ENCODE results near the gene C22orf31.
"Not testable (repeated sequence)": the region's sequence is repeated elsewhere in the genome, so short reads cannot be mapped to it uniquely, and the experiment has no call there.

Gene C22orf31

GRCh38 chr22:29055192-29055830 is 6.3 kb downstream of the C22orf31 start:
- no peak for DNase-seq (ENCODE audit: low read depth in 2 of 2)

- no peak for DNase-seq (ENCODE audit: low read depth in 2 of 2)
These were observed 7.3 kb downstream of the C22orf31 start for GRCh38 chr22:29054251-29054767.

- DNase-seq (ENCODE audit: low read depth in 2 of 2) = no peak
These were observed 8.5 kb downstream of the C22orf31 start for GRCh38 chr22:29053048-29053702.

- DNase-seq (ENCODE audit: low read depth in 2 of 2) = no peak
These were observed 11.2 kb downstream of the C22orf31 start for GRCh38 chr22:29050457-29050856.

- no peak for DNase-seq (ENCODE audit: low read depth in 2 of 2)
These were observed 11.9 kb downstream of the C22orf31 start for GRCh38 chr22:29049655-29050263.

GRCh38 chr22:29048822-29049654 is 12.6 kb downstream of the C22orf31 start:
- no peak for DNase-seq (ENCODE audit: low read depth in 2 of 2)

- DNase-seq (ENCODE audit: low read depth in 2 of 2) = peak in 1 of 2 experiments; percentile 37
These were observed 16.9 kb downstream of the C22orf31 start for GRCh38 chr22:29044657-29045176.

- DNase-seq (ENCODE audit: low read depth in 2 of 2) = peak in 1 of 2 experiments; percentile 40
These were observed 17.6 kb downstream of the C22orf31 start for GRCh38 chr22:29043906-29044575.

GRCh38 chr22:29041408-29041807 is 20.2 kb downstream of the C22orf31 start:
- peak in 1 of 2 experiments; percentile 25 for DNase-seq (ENCODE audit: low read depth in 2 of 2)

GRCh38 chr22:29040385-29041275 is 21.0 kb downstream of the C22orf31 start:
- peak; percentile 71 to 78 for DNase-seq (ENCODE audit: low read depth in 2 of 2)

- not testable (repeated sequence) for DNase-seq (ENCODE audit: low read depth in 2 of 2)
These were observed 21.9 kb downstream of the C22orf31 start for GRCh38 chr22:29039684-29040083.

- no peak for DNase-seq (ENCODE audit: low read depth in 2 of 2)
These were observed 22.5 kb downstream of the C22orf31 start for GRCh38 chr22:29039148-29039547.

- DNase-seq (ENCODE audit: low read depth in 2 of 2) = no peak
These were observed 24.2 kb downstream of the C22orf31 start for GRCh38 chr22:29037340-29037932.

GRCh38 chr22:29032584-29032983 is 29.0 kb downstream of the C22orf31 start:
- DNase-seq (ENCODE audit: low read depth in 2 of 2) = no peak

- no peak for DNase-seq (ENCODE audit: low read depth in 2 of 2)
These were observed 29.6 kb downstream of the C22orf31 start for GRCh38 chr22:29032014-29032475.

GRCh38 chr22:29031227-29032011 is 30.2 kb downstream of the C22orf31 start:
- peak; percentile 64 for DNase-seq (ENCODE audit: low read depth in 2 of 2)

GRCh38 chr22:29030618-29031226 is 30.9 kb downstream of the C22orf31 start:
- DNase-seq (ENCODE audit: low read depth in 2 of 2) = peak; percentile 17 to 26

- peak in 1 of 2 experiments; percentile 14 for DNase-seq (ENCODE audit: low read depth in 2 of 2)
These were observed 31.5 kb downstream of the C22orf31 start for GRCh38 chr22:29030016-29030617.
